B cell (primary cell): ENCODE results near the gene CD300LD.
"Not testable (repeated sequence)": the region's sequence is repeated elsewhere in the genome, so short reads cannot be mapped to it uniquely, and the experiment has no call there.

ENCODE experiments used
- EZH2 ChIP-seq: IDR thresholded peaks from 2 replicates; pipeline ENCODE4 v1.6.1; 2012; ENCODE audit warnings: borderline replicate concordance, low read depth, mild to moderate bottlenecking, moderate library complexity, low read length; ENCODE audit not compliant: insufficient read depth, poor library complexity, severe bottlenecking
- TF ChIP-seq, protein P1 (sequence below): fragments of 200-600 bp; IDR thresholded peaks from one replicate; pipeline ENCODE4 v1.8.0; 2022; ENCODE audit warnings: antibody characterized with exemption, mild to moderate bottlenecking

DNA sequence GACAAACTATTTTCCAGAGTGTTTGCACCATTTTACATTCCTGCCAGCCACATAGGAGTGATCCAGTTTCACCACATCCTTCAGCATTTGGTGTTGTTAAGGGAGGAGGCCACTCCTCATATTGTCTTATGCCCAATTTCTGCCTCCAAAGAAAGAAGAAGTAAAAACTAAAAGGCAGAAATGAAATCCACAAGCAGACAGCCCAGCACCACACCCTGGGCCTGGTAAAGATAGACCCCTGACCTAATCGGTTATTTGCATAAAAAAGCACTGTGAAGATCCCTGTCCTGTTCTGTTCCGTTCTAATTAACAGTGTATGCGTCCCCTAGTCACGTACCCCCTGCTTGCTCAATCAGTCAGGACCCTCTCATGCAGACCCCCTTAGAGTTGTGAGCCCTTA is 33.7 kb downstream of the CD300LD start:
- TF ChIP-seq, protein P1, sequence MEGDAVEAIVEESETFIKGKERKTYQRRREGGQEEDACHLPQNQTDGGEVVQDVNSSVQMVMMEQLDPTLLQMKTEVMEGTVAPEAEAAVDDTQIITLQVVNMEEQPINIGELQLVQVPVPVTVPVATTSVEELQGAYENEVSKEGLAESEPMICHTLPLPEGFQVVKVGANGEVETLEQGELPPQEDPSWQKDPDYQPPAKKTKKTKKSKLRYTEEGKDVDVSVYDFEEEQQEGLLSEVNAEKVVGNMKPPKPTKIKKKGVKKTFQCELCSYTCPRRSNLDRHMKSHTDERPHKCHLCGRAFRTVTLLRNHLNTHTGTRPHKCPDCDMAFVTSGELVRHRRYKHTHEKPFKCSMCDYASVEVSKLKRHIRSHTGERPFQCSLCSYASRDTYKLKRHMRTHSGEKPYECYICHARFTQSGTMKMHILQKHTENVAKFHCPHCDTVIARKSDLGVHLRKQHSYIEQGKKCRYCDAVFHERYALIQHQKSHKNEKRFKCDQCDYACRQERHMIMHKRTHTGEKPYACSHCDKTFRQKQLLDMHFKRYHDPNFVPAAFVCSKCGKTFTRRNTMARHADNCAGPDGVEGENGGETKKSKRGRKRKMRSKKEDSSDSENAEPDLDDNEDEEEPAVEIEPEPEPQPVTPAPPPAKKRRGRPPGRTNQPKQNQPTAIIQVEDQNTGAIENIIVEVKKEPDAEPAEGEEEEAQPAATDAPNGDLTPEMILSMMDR, result not testable (repeated sequence)
- not testable (repeated sequence) for TF ChIP-seq EZH2
